Immature natural killer cell (primary cell): ENCODE data around the gene GREB1. TPM values are rescaled to one million over a fixed set of nuclear protein-coding genes. Genes with fewer than 3 reads are reported as not detected.

Experiments used
- polyA plus RNA-seq, 3 donors: library from polyadenylated mRNA; unstranded; fragments of 300-500 nt; fragmentation: Illumina TruSeq; gene quantifications; one replicate each; pipeline ENCODE4 v1.2.3, GENCODE V29; 2021

Gene GREB1
- polyA plus RNA-seq, 3 donors from 2014 or later, result 0.41 TPM; not detected in 2

Other genes starting within 250 kb of the GREB1 start
- gene ROCK2, start 189.4 kb upstream of the GREB1 start, polyA plus RNA-seq, result 10 to 100 TPM in 1 of 3 donors, 1 to 10 TPM in 2; 3.1 to 15.1 (median 5.1) TPM
- gene E2F6, start 67.9 kb upstream of the GREB1 start, polyA plus RNA-seq, result 1 to 10 TPM; 2.8 to 7.6 (median 6.6) TPM
- gene NTSR2, start 136.2 kb downstream of the GREB1 start, polyA plus RNA-seq, result not detected
- gene LPIN1, start 212.6 kb downstream of the GREB1 start, polyA plus RNA-seq, result 10 to 100 TPM; 14.1 to 34.0 (median 16.3) TPM